GM23338 (cell line): ENCODE data around the gene GATAD2B. TPM values are rescaled to one million over a fixed set of nuclear protein-coding genes. Genes with fewer than 3 reads are reported as not detected.
"Not testable (repeated sequence)": the region's sequence is repeated elsewhere in the genome, so short reads cannot be mapped to it uniquely, and the experiment has no call there.

Experiments used
- ATAC-seq: fragments of 200-7000 bp; cut with Tn5 transposase; 3 replicates; pipeline ENCODE4 v1.9.1; 2020
- DNase-seq: peaks from one replicate; pipeline ENCODE4 v3.0.0-alpha.2; 2015; ENCODE audit warnings: low spot score
- H2AFZ ChIP-seq: fragments of 200-600 bp; sonication (generic); 2 replicates; pipeline ENCODE4 v1.8.0; 2016; ENCODE audit warnings: antibody characterized with exemption, mild to moderate bottlenecking, moderate library complexity
- H3F3A ChIP-seq: fragments of 200-600 bp; sonication (generic); replicated peaks from 2 replicates; pipeline ENCODE4 v1.8.0; 2017; ENCODE audit warnings: antibody characterized with exemption, mixed run types, low read depth
- H3K27ac ChIP-seq: fragments of 200-600 bp; sonication (generic); 2 replicates; pipeline ENCODE4 v1.6.1; 2016; ENCODE audit warnings: low read depth
- H3K27me3 ChIP-seq: fragments of 200-600 bp; sonication (generic); 2 replicates; pipeline ENCODE4 v1.8.0; 2016; ENCODE audit warnings: mild to moderate bottlenecking, mixed run types, moderate library complexity; ENCODE audit not compliant: insufficient read depth
- H3K36me3 ChIP-seq: fragments of 200-600 bp; sonication (generic); 2 replicates; pipeline ENCODE4 v1.8.0; 2016; ENCODE audit warnings: mild to moderate bottlenecking; ENCODE audit not compliant: insufficient read depth
- H3K4me1 ChIP-seq: fragments of 200-600 bp; sonication (generic); 2 replicates; pipeline ENCODE4 v1.8.0; 2016; ENCODE audit warnings: mild to moderate bottlenecking, moderate library complexity; ENCODE audit not compliant: insufficient read depth
- H3K4me2 ChIP-seq: fragments of 200-600 bp; sonication (generic); 2 replicates; pipeline ENCODE4 v1.7.1; 2017; ENCODE audit warnings: mixed run types
- H3K4me3 ChIP-seq: fragments of 200-600 bp; sonication (generic); 2 replicates; pipeline ENCODE4 v1.6.1; 2016; ENCODE audit warnings: mixed run types
- H3K79me2 ChIP-seq: fragments of 200-600 bp; sonication (generic); replicated peaks from 2 replicates; pipeline ENCODE4 v1.8.0; 2017; ENCODE audit warnings: mild to moderate bottlenecking; ENCODE audit not compliant: insufficient read depth
- H3K9me2 ChIP-seq: fragments of 200-600 bp; sonication (generic); 2 replicates; pipeline ENCODE4 v1.8.0; 2017; ENCODE audit not compliant: insufficient read depth
- H4K20me1 ChIP-seq: fragments of 200-600 bp; sonication (generic); replicated peaks from 2 replicates; pipeline ENCODE4 v1.8.0; 2017; ENCODE audit warnings: mild to moderate bottlenecking; ENCODE audit not compliant: insufficient read depth
- H3K27ac Mint-ChIP-seq: 2 replicates; pipeline ENCODE4 v1.8.0; 2020; ENCODE audit warnings: inconsistent platforms, mild to moderate bottlenecking, moderate library complexity, mixed read lengths
- H3K27me3 Mint-ChIP-seq: 3 replicates; pipeline ENCODE4 v1.8.0; 2022; ENCODE audit warnings: low read depth, mild to moderate bottlenecking, moderate library complexity, mixed read lengths, inconsistent platforms; ENCODE audit not compliant: insufficient read depth, poor library complexity
- H3K36me3 Mint-ChIP-seq: 3 replicates; pipeline ENCODE4 v1.8.0; 2021; ENCODE audit warnings: low read depth, mild to moderate bottlenecking, inconsistent platforms, moderate library complexity, mixed read lengths
- H3K4me1 Mint-ChIP-seq: 3 replicates; pipeline ENCODE4 v1.8.0; 2020; ENCODE audit warnings: mild to moderate bottlenecking, inconsistent platforms, mixed read lengths
- H3K4me3 Mint-ChIP-seq: 3 replicates; pipeline ENCODE4 v1.8.0; 2021; ENCODE audit warnings: moderate library complexity, mild to moderate bottlenecking, inconsistent platforms, mixed read lengths
- H3K9me3 Mint-ChIP-seq: 3 replicates; pipeline ENCODE4 v1.8.0; 2020; ENCODE audit warnings: moderate library complexity, mild to moderate bottlenecking, inconsistent platforms, mixed read lengths
- REST ChIP-seq: IDR thresholded peaks from one replicate; pipeline ENCODE4 v1.6.1; 2018; ENCODE audit warnings: antibody characterized with exemption; ENCODE audit not compliant: unreplicated experiment
- STAT1 ChIP-seq: IDR thresholded peaks from one replicate; pipeline ENCODE4 v1.6.1; 2016; ENCODE audit warnings: antibody characterized with exemption; ENCODE audit not compliant: unreplicated experiment
- ZNF331 ChIP-seq: fragments of 250-450 bp; sonication (Bioruptor Pico); IDR thresholded peaks from 2 replicates; pipeline ENCODE4 v1.5.0; 2020; ENCODE audit warnings: low read depth, mild to moderate bottlenecking, moderate library complexity
- polyA plus RNA-seq: library from polyadenylated mRNA; unstranded; fragments of >200 nt; fragmentation: Nextera tagmentation; extraction: Ambion mirVana; gene quantifications from 2 replicates; pipeline ENCODE4 v1.2.1, GENCODE V29; 2016
- total RNA-seq: library from RNA; depleted of rRNA; stranded (reverse); fragments of >200 nt; shearing (Covaris generic); gene quantifications from 2 replicates; pipeline ENCODE4 v1.2.3, GENCODE V29; 2014
- TF ChIP-seq, protein P1 (sequence below), 2 experiments: fragments of 200-600 bp in 1 of 2; sonication (generic) in 1 of 2; conservative IDR thresholded peaks; 2 replicates each; pipeline versions ENCODE4 v1.5.1 to v1.6.1; 2016 to 2017; ENCODE audit warnings: antibody characterized with exemption in 2 of 2, low read depth in 2 of 2, mild to moderate bottlenecking in 2 of 2, moderate library complexity in 1 of 2

Gene GATAD2B
- total and polyA plus RNA-seq, 2 experiments from 2014 or later = 5.2 to 17.8 TPM

DNA sequence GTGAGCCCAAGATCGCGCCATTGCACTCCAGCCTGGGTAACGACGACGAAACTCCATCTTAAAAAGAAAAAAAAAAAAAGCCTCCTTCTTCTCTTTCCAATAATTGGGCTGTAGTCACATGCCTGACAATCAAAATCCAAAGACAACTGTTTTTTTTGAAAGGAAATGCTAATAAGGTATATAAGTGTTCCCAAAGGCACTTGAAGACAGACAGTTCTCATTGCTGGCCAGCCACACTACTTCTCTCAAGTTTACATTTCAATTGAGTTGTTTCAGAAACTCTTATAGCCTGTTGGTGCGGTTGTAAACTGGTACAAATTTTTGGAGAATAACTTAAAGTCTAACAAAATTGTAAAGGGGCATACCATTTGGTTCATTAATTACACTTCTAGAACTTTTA, 23.3 kb downstream of the GATAD2B start (continued):
- no peak for TF ChIP-seq REST
- TF ChIP-seq ZNF331 = no peak
- TF ChIP-seq, protein P1, sequence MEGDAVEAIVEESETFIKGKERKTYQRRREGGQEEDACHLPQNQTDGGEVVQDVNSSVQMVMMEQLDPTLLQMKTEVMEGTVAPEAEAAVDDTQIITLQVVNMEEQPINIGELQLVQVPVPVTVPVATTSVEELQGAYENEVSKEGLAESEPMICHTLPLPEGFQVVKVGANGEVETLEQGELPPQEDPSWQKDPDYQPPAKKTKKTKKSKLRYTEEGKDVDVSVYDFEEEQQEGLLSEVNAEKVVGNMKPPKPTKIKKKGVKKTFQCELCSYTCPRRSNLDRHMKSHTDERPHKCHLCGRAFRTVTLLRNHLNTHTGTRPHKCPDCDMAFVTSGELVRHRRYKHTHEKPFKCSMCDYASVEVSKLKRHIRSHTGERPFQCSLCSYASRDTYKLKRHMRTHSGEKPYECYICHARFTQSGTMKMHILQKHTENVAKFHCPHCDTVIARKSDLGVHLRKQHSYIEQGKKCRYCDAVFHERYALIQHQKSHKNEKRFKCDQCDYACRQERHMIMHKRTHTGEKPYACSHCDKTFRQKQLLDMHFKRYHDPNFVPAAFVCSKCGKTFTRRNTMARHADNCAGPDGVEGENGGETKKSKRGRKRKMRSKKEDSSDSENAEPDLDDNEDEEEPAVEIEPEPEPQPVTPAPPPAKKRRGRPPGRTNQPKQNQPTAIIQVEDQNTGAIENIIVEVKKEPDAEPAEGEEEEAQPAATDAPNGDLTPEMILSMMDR (conservative IDR thresholded peaks at IDR 0.05; ENCODE audit: low read depth in 2 of 2) = no peak
- no peak for TF ChIP-seq STAT1

DNA sequence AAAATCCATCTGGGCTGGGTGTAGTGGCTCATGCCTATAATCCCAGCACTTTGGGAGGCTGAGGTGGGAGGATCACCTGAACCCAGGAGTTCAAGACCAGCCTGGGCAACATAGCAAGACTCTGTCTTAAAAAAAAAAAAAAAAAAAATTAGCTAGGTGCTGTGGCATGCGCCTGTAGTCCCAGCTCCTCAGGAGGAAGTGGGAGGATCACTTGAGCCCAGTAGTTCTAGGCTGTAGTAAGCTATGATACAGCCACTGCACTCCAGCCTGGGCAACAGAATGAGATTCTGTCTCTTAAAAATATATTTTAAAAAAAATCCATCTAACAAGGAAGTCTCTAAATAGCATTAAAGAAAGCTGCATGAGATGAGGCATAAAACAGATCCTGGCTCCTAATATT, 26.9 kb downstream of the GATAD2B start:
- H3K27ac ChIP-seq, DNase-seq, H3K36me3 ChIP-seq, H2AFZ ChIP-seq, H3K4me1 ChIP-seq, H3K4me1 Mint-ChIP-seq, H3K4me3 ChIP-seq, H3K4me3 Mint-ChIP-seq, ATAC-seq, H3K27me3 ChIP-seq, H3K27ac Mint-ChIP-seq, H3K9me2 ChIP-seq, H3F3A ChIP-seq, H3K27me3 Mint-ChIP-seq, H3K4me2 ChIP-seq, H3K9me3 Mint-ChIP-seq: not testable (repeated sequence)
- peaks cover 26% of the 10 kb centered on the region for H3K36me3 Mint-ChIP-seq
- peaks cover 96% of the 10 kb centered on the region for H3K79me2 ChIP-seq
- peaks cover 43% of the 10 kb centered on the region for H4K20me1 ChIP-seq

GRCh38 chr1:153891042-153891441, 31.7 kb downstream of the GATAD2B start:
- not testable (repeated sequence) for H3K27me3 ChIP-seq, ATAC-seq, H3K4me3 Mint-ChIP-seq, H3K4me2 ChIP-seq, H3F3A ChIP-seq, H3K9me3 Mint-ChIP-seq, H3K27me3 Mint-ChIP-seq, DNase-seq, H3K27ac ChIP-seq, H3K4me1 Mint-ChIP-seq, H3K27ac Mint-ChIP-seq, H3K4me3 ChIP-seq, H3K9me2 ChIP-seq, H3K36me3 ChIP-seq, H2AFZ ChIP-seq, H3K4me1 ChIP-seq
- peaks cover 13% of the 10 kb centered on the region for H3K36me3 Mint-ChIP-seq
- Histone ChIP-seq H3K79me2 (peaks cover 96% of the 10 kb centered on the region), H4K20me1 (peaks cover 36% of the 10 kb centered on the region)
